ENCODE results near the gene ZMYND11.
A peak's percentile ranks its signal among the peaks of the same experiment; 100 is the strongest.
"Not testable (repeated sequence)": the region's sequence is repeated elsewhere in the genome, so short reads cannot be mapped to it uniquely, and the experiment has no call there.

Gene ZMYND11

DNA sequence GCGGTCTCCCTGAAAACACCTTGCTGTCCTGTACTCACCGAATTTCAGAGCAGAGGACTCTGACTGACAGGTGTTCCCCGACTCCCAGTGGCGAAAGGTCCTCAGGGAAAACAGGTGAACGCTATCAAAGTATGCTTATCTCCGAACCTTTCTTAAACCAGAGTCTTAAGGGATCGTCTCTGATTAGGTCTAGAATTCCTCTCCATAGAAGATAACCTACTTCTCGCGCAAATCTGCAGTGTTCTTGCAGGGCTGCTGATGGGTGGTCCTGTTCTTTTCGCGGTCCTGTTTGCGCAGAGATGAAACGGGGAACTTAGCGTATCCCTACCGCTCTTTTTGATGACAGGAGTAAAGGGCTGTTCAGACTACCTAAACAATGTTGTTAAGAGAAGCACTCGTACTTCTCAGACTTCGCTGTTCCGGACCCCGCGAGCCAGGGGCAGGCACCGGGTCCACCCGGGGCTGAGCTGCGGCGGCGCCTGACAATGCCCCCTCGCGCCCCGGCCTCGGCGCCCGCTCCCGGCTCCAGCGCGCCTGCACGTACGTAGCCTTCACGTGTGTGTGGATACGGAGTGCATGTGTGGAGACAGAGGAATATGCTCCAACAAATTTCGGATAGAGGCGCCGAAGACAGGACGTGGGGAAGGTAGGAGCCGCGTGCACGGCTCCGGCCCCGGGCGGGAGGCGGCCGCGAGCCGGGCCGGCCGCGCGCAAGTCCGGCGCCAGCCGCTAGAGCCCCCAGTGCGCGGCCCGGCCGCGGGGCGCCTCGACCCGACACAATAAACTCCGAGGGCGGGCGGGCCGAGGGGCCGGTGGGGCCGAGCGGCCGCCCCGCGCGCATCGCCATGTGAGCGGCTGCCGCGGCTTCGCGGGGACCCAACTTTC lies 766 bp upstream of the ZMYND11 start:
- peak; percentile 19 to 40 for DNase-seq

DNA sequence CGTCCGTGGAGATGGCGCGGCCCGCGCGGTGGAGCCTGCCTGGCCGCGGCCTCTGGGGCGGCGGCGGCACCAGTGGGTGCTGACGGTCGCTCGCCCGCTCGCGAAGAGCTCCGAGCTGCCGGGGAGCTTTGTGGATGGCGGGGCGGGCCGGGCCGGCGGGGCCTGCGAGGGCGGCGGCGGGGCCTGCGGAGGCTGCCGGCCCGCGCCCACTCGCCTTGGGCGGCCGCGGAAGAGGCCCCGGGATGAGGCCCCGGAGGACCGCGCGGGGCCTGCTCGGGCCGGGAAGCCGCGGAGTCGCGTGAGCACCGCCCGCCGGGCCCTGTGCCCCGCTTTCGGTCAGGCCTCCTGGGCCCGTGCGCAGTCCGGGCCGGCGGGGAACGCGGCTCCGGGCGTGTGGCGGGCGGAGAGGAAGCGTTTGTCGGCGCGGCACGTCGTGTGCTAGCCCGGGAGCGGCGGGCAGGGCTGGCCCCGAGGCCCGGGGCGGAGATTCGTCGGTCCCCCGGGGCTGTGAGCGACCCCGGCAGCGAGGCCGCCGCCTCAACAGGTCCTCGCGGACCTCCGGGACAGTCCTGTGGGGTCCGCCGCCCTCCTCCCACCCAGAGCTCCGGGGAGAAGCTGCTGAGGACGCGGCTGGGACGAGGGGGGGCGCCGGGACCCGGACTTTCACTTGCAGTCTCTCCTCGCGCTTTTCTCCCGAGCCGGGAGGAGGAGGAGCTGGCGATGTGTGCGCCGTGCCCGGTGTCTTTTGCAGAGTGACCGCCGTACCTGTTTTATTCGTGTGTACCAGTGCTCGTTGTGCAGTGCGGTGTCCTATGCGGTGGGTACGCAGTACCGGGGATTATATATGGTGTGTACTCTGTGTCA lies 578 bp downstream of the ZMYND11 start:
- peak; percentile 46 to 47 for DNase-seq

GRCh38 chr10:136465-136762 lies 1.2 kb downstream of the ZMYND11 start:
- DNase-seq = no peak

GRCh38 chr10:137031-137430 lies 1.8 kb downstream of the ZMYND11 start:
- DNase-seq = peak; percentile 19 to 30

GRCh38 chr10:137606-138005 lies 2.4 kb downstream of the ZMYND11 start:
- DNase-seq = no peak

- DNase-seq = no peak
Measured at GRCh38 chr10:142371-142770, 7.1 kb downstream of the ZMYND11 start.

DNA sequence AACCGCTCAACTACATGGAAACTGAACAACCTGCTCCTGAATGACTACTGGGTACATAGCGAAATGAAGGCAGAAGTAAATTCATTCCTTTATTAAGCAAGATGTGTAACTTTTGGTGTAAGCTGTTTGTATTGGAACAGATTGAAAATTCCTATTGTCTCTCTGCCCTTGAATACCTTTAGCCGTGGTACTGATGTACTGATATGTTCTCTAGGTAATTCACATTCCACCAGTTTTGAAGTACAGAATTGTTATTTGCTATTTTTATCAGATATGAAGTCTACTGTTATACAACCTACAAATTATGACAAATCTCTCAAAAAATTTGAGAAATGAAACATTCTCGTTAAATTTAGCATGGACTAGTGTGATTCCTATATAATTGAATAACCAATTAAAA lies 17.7 kb downstream of the ZMYND11 start:
- DNase-seq = no peak

DNA sequence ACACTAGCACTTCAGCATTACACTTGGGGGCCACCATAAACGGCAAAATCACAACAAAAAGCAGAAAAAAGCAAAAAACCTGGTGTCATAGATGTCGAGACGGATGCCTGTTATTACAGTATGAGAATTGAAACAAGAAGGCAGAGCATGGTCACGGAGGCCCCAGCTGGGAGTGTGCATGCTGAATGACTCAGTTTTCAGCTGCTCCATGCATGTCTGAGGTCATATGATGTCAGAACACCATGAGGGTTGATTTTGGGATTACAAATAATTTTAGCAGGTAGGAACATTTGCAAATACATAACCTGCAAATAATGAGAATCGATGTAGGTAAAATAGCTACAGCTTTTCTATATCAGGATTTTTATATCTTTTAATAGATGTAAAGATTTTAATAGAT lies 19.1 kb downstream of the ZMYND11 start:
- no peak for DNase-seq

DNA sequence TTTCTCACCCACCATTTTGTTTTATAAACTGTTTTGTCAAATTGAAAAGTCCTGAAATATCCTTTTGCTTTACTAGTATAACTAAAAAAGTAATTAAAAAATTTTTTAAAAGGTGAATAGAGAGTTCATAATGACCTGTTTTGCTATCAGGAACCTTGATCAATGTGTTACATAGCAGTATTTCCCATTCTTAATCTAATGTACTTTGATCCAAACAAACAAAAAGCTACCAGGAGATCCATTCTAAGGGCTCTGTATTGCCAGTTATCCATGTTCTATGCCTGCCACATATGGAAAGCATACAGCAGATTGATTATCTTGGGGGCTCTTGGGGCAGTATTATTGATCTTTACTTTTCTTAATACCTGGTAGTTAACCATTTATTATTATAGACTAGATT lies 32.1 kb downstream of the ZMYND11 start:
- DNase-seq = no peak

DNA sequence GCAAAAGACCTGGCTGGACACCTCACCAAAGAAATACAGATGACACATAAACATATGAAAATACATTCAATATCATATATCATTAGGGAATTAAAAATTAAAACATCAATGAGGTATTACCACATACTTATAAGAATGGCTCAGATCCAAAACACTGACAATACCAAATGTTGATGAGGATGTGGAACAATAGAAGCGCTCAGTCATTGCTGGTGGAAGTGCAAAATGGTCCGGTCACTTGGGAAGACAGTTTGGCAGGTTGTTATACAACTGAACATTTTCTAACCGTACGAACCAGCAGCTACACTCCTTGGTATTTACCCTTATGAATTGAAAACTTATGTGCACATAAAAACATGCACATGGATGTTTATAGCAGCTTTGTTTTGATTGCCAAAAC lies 38.5 kb downstream of the ZMYND11 start:
- DNase-seq = no peak

GRCh38 chr10:176677-177076 lies 41.4 kb downstream of the ZMYND11 start:
- DNase-seq = no peak

- DNase-seq = no peak
Measured at GRCh38 chr10:178208-178607, 43.0 kb downstream of the ZMYND11 start.

DNA sequence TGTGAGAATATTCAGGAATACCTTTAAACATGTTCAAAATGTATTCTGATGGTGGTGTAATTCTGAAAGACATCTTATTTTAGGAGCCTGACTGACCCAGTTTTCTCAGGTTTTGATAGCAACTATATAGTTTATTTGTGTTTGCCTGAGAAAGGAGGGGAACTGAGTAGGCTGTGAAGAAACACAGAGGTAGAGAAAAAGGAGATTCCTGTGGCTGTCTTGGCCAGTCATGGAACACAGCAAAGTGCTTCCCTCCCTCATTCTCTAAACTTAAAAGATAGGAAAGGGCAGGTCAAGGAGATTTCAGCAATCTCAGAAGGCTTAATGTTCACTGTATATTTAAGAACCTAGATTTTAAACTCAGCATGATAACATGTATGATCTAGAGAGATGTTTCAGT lies 43.5 kb downstream of the ZMYND11 start:
- DNase-seq = no peak

DNA sequence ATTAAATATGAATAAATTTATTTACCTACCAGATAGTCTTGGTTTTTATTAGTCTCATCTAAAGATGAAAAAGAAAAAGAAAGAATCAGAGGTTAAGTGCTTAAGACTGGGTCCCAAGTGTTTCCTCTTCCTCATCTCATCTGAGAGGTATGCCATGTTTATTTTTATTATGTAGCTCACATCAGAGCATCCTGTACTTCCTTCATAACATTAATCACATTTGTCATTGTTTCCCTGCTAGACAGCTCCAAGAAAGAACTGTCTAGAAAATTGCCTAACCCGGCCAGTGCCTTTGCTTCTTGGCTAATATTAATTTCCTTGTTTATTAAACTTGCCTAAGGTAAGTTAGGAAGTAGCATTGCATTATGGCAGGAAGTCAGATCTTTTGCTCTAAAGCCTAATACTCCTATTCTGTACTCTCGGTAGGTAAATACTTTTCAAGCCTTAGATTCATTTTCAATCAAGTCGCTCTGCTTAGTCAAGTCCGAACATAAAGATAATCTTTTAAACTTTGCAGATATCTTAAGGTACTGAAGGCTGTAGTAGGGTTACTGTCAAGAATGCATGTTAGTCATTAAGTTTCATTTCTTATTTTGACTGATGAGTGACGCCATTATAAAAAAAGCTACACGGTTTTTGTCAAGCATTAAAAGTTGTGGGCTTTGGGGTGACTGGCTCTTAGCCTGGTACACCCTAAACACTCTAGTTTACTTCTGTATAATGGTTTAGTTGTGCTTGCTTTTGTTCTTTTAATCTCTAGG lies 47.4 kb downstream of the ZMYND11 start:
- no peak for DNase-seq

- no peak for DNase-seq
Measured at GRCh38 chr10:184174-184573, 48.9 kb downstream of the ZMYND11 start.

- DNase-seq = no peak
Measured at GRCh38 chr10:184911-185310, 49.7 kb downstream of the ZMYND11 start.

GRCh38 chr10:185571-185970 lies 50.3 kb downstream of the ZMYND11 start:
- not testable (repeated sequence) for DNase-seq

GRCh38 chr10:186911-187310 lies 51.7 kb downstream of the ZMYND11 start:
- no peak for DNase-seq

- DNase-seq = no peak
Measured at GRCh38 chr10:188546-188945, 53.3 kb downstream of the ZMYND11 start.

- no peak for DNase-seq
Measured at GRCh38 chr10:190216-190615, 55.0 kb downstream of the ZMYND11 start.

DNA sequence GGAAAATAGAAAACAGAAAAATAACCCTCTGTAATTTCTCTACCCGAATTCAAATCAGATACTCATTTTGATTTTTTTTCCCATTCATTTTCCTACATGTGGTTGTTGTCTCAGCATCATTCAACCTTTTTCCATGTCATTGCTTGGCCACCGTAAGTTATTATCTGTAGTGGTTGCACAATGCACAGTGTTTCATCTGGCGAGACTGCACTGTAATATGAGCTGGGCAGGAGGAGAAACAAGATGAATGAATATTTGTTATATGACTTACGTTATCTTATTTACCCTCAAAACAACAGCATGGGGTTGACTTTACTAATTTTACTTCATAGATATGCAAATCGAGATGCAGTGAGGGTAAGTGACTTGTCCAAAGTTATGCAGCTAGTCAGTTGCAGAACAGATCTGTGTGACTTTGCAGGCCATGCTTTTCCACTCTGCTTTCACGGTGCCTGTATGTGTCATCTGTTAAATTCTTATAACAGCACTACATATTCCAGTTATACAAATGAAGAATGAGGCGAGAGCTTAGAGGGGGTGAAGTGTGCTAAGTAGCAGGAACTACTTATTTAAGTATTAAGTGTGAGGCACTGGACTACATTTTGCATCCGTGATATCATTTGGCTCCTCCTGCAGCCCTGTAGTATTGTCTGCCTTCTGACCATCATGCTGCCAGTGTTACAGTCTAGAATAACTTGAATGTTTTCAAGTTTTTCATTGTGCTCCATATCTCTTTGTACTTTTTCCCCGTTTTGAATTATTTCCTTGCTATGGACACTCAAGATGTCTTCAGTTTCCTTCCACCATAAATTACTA lies 56.7 kb downstream of the ZMYND11 start:
- DNase-seq = no peak

- no peak for DNase-seq
Measured at GRCh38 chr10:194281-194680, 59.0 kb downstream of the ZMYND11 start.

GRCh38 chr10:200405-200804 lies 65.2 kb downstream of the ZMYND11 start:
- DNase-seq = no peak
